Dermis blood vessel endothelial cell (primary cell): ENCODE results near the gene DCLRE1C. TPM values are rescaled to one million over a fixed set of nuclear protein-coding genes. Genes with fewer than 3 reads are reported as not detected.
"Not testable (repeated sequence)": the region's sequence is repeated elsewhere in the genome, so short reads cannot be mapped to it uniquely, and the experiment has no call there.

Experiments
- DNase-seq: peaks from one replicate; pipeline ENCODE4 v3.0.0; 2010
- total RNA-seq: library from RNA; depleted of rRNA; stranded (reverse); fragments of >200 nt; gene quantifications from 2 replicates; pipeline ENCODE4 v1.2.3, GENCODE V29; 2014

DCLRE1C gene
- total RNA-seq, result 8.8 and 11.6 TPM in 2 replicates

GRCh38 chr10:14954001-14954770 is at the start of gene DCLRE1C:
DCLRE1C (minus strand) TSS chr10:14954096; CDS start chr10:14954010, 86 bp downstream.
- peak; percentile 91 for DNase-seq

- DNase-seq, result no peak
Measured at GRCh38 chr10:14995964-14996565, 42.2 kb upstream of the DCLRE1C start.

GRCh38 chr10:14993500-14994455 is 39.9 kb upstream of the DCLRE1C start:
- DNase-seq, result not testable (repeated sequence)

GRCh38 chr10:14992336-14992735 is 38.4 kb upstream of the DCLRE1C start:
- DNase-seq, result not testable (repeated sequence)

- DNase-seq, result peak; percentile 40
Measured at GRCh38 chr10:14991035-14991749, 37.3 kb upstream of the DCLRE1C start.

GRCh38 chr10:14989552-14989951 is 35.7 kb upstream of the DCLRE1C start:
- DNase-seq, result not testable (repeated sequence)

GRCh38 chr10:14982744-14983143 is 28.8 kb upstream of the DCLRE1C start:
- no peak for DNase-seq

- DNase-seq, result peak; percentile 15
Measured at GRCh38 chr10:14975672-14976273, 21.9 kb upstream of the DCLRE1C start.

GRCh38 chr10:14974153-14974998 is 20.5 kb upstream of the DCLRE1C start:
- DNase-seq, result not testable (repeated sequence)

GRCh38 chr10:14971867-14972448 is 18.1 kb upstream of the DCLRE1C start:
- DNase-seq, result peak; percentile 38

GRCh38 chr10:14967897-14968296 is 14.0 kb upstream of the DCLRE1C start:
- DNase-seq, result no peak

GRCh38 chr10:14959221-14960057 is 5.5 kb upstream of the DCLRE1C start, which contains the start of gene MEIG1:
MEIG1 (plus strand) TSS chr10:14959388; CDS start chr10:14966469, 7,081 bp downstream.
- DNase-seq, result peak; percentile 90

- no peak for DNase-seq
Measured at GRCh38 chr10:14958872-14959220, 5.0 kb upstream of the DCLRE1C start.

GRCh38 chr10:14954934-14955333 is 1.0 kb upstream of the DCLRE1C start:
- no peak for DNase-seq

- DNase-seq, result peak; percentile 69
Measured at GRCh38 chr10:14953424-14954000, 384 bp downstream of the DCLRE1C start.

- DNase-seq, result peak; percentile 38
Measured at GRCh38 chr10:14952851-14953423, 959 bp downstream of the DCLRE1C start.

GRCh38 chr10:14949291-14949690 is 4.6 kb downstream of the DCLRE1C start:
- DNase-seq, result no peak

- no peak for DNase-seq
Measured at GRCh38 chr10:14947268-14947667, 6.6 kb downstream of the DCLRE1C start.

- no peak for DNase-seq
Measured at GRCh38 chr10:14945108-14945507, 8.8 kb downstream of the DCLRE1C start.
